Glomerular visceral epithelial cell (primary cell): ENCODE results near the gene AKR1C8.
A peak's percentile ranks its signal among the peaks of the same experiment; 100 is the strongest.

Experiments used
- DNase-seq: peaks from one replicate; pipeline ENCODE4 v3.0.0-alpha.2; 2016; ENCODE audit errors: extremely low spot score

Gene AKR1C8

GRCh38 chr10:5108658-5109416 lies 76.1 kb downstream of the AKR1C8 start:
- DNase-seq, result no peak

DNA sequence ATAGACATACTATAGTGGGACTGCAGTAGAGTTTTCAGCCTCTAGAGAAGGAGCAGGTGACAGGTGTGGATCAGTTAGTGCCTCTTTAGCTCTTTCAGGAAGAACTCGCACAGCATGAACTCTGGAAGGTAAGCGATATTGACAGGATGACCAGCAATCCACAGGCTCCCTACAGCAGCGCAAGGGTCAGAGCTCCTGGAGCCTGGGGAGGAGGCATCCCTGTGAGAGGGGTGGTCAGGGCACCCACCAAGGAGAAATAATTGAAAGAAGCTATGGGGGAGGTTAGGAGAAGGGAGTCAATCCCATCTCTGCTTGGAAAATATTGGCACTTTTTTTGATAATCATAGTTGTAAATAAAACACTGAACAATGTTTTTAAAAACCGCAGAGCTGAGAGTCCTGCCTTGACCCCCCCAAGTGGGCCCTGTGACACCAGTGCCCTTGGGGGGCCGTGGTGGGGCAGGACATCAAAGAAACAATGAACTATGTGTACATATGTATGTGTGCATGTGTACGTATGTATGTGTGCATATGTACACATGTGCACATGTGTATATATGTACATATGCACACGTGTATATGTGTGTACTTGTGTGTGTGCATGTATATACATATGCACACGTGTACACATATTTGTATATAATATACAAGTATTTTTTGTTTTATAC lies 77.0 kb downstream of the AKR1C8 start:
- no peak for DNase-seq

DNA sequence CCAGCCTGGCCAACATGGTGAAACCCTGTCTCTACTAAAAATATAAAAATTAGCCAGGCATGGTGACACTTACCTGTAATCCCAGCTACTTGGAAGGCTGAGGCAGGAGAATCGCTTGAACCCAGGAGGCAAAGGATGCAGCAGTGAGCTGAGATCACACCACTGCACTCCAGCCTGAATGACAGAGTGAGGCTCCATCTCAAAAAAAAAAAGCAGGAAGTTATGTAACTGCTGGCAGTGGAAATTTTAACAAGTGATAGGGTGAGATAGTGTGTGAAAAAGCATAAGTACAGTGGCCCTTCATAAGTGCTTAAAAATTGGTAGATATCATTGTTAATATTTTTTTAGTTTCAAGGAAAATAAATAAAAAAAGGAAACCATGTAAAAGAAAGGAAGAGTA lies 78.4 kb downstream of the AKR1C8 start:
- DNase-seq, result no peak

DNA sequence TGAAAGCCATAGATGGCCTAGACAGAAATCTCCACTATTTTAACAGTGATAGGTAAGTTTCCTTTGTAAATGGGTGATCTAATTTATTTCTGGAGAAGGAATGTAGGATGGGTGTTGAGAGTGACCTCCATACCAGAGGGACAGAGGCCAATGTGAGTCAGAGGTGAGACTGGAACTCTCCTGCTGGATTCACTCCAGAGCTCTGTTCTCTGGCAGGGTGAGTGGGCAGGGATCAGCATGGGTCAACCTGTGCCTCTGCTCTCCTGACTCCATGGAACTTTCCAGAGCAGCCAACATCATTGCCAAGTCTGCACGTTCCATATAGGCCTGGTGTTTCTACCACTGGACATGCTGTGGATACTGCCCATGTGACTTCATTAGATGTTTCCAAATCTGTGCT lies 79.3 kb downstream of the AKR1C8 start:
- DNase-seq, result peak; percentile 7
